GM21786 (cell line): ENCODE data around the gene C3orf70.

Experiments used
- ATAC-seq: cut with Tn5 transposase; IDR thresholded peaks from one replicate; pipeline ENCODE4 v1.9.1; 2021; ENCODE audit not compliant: unreplicated experiment

Gene C3orf70

GRCh38 chr3:185089343-185089742 is 63.5 kb downstream of the C3orf70 start:
- no peak for ATAC-seq

GRCh38 chr3:185087419-185087818 is 65.4 kb downstream of the C3orf70 start:
- ATAC-seq = no peak

GRCh38 chr3:185084901-185085300 is 68.0 kb downstream of the C3orf70 start:
- ATAC-seq = no peak

GRCh38 chr3:185084402-185084801 is 68.5 kb downstream of the C3orf70 start:
- no peak for ATAC-seq

- ATAC-seq = no peak
Observed at GRCh38 chr3:185082829-185083228, 70.0 kb downstream of the C3orf70 start.

GRCh38 chr3:185082149-185082548 is 70.7 kb downstream of the C3orf70 start:
- no peak for ATAC-seq

GRCh38 chr3:185081521-185081920 is 71.3 kb downstream of the C3orf70 start:
- ATAC-seq = no peak

GRCh38 chr3:185079625-185080024 is 73.2 kb downstream of the C3orf70 start:
- ATAC-seq = no peak

GRCh38 chr3:185076219-185076618 is 76.6 kb downstream of the C3orf70 start:
- ATAC-seq = no peak

GRCh38 chr3:185075547-185075946 is 77.3 kb downstream of the C3orf70 start:
- no peak for ATAC-seq

GRCh38 chr3:185071287-185071800 is 81.5 kb downstream of the C3orf70 start:
- no peak for ATAC-seq

- ATAC-seq = no peak
Observed at GRCh38 chr3:185070491-185071286, 82.2 kb downstream of the C3orf70 start.

GRCh38 chr3:185069037-185070030 is 83.5 kb downstream of the C3orf70 start:
- ATAC-seq = no peak

- no peak for ATAC-seq
Observed at GRCh38 chr3:185067173-185067572, 85.7 kb downstream of the C3orf70 start.

- no peak for ATAC-seq
Observed at GRCh38 chr3:185066251-185066650, 86.6 kb downstream of the C3orf70 start.

GRCh38 chr3:185065059-185065458 is 87.8 kb downstream of the C3orf70 start:
- ATAC-seq = no peak

- no peak for ATAC-seq
Observed at GRCh38 chr3:185063431-185063830, 89.4 kb downstream of the C3orf70 start.

GRCh38 chr3:185062191-185062590 is 90.7 kb downstream of the C3orf70 start:
- no peak for ATAC-seq

- ATAC-seq = no peak
Observed at GRCh38 chr3:185060655-185061054, 92.2 kb downstream of the C3orf70 start.

- ATAC-seq = no peak
Observed at GRCh38 chr3:185059766-185060165, 93.1 kb downstream of the C3orf70 start.

- no peak for ATAC-seq
Observed at GRCh38 chr3:185058796-185059195, 94.1 kb downstream of the C3orf70 start.

GRCh38 chr3:185057829-185058228 is 95.0 kb downstream of the C3orf70 start:
- no peak for ATAC-seq
